MM.1S (cell line): ENCODE results near the gene POU5F1.
A peak's percentile ranks its signal among the peaks of the same experiment; 100 is the strongest.
"Not testable (repeated sequence)": the region's sequence is repeated elsewhere in the genome, so short reads cannot be mapped to it uniquely, and the experiment has no call there.

Experiments used
- DNase-seq: peaks from one replicate; pipeline ENCODE4 v3.0.0-alpha.2; 2015
- H2AFZ ChIP-seq: fragments of 300-600 bp; sonication (generic); 2 replicates; pipeline ENCODE4 v1.6.0; 2016; ENCODE audit warnings: antibody characterized with exemption, low read length
- H3F3A ChIP-seq: fragments of 300-600 bp; sonication (generic); 2 replicates; pipeline ENCODE4 v1.6.1; 2016; ENCODE audit warnings: mild to moderate bottlenecking, antibody characterized with exemption, low read length, moderate library complexity, mixed read lengths; ENCODE audit not compliant: insufficient read depth
- H3K27ac ChIP-seq: fragments of 300-600 bp; sonication (generic); 2 replicates; pipeline ENCODE4 v1.5.1; 2016; ENCODE audit warnings: mild to moderate bottlenecking, low read length
- H3K27me3 ChIP-seq: fragments of 300-600 bp; sonication (generic); replicated peaks from 2 replicates; pipeline ENCODE4 v1.6.0; 2016; ENCODE audit warnings: low read length; ENCODE audit not compliant: insufficient read depth
- H3K36me3 ChIP-seq: fragments of 300-600 bp; sonication (generic); replicated peaks from 2 replicates; pipeline ENCODE4 v1.6.1; 2016; ENCODE audit warnings: mild to moderate bottlenecking, low read length, mixed read lengths; ENCODE audit not compliant: insufficient read depth
- H3K4me1 ChIP-seq: fragments of 300-600 bp; sonication (generic); 2 replicates; pipeline ENCODE4 v1.6.1; 2016; ENCODE audit warnings: low read length, mixed read lengths
- H3K4me2 ChIP-seq: fragments of 300-600 bp; sonication (generic); 2 replicates; pipeline ENCODE4 v1.6.0; 2016; ENCODE audit warnings: low read depth, low read length
- H3K4me3 ChIP-seq: fragments of 300-600 bp; sonication (generic); 2 replicates; pipeline ENCODE4 v1.5.1; 2016; ENCODE audit warnings: low read length, mixed read lengths
- H3K79me2 ChIP-seq: fragments of 300-600 bp; sonication (generic); 2 replicates; pipeline ENCODE4 v1.6.1; 2016; ENCODE audit warnings: mixed run types, low read length, mixed read lengths
- H3K9ac ChIP-seq: fragments of 300-600 bp; sonication (generic); 2 replicates; pipeline ENCODE4 v1.6.1; 2016; ENCODE audit warnings: low read length, mixed read lengths
- H3K9me2 ChIP-seq: fragments of 300-600 bp; sonication (generic); replicated peaks from 2 replicates; pipeline ENCODE4 v1.6.1; 2016; ENCODE audit warnings: mild to moderate bottlenecking, low read length, mixed read lengths; ENCODE audit not compliant: insufficient read depth
- H3K9me3 ChIP-seq: fragments of 300-600 bp; sonication (generic); replicated peaks from 2 replicates; pipeline ENCODE4 v1.6.1; 2016; ENCODE audit warnings: mild to moderate bottlenecking, low read length, mixed read lengths; ENCODE audit not compliant: insufficient read depth
- H4K20me1 ChIP-seq: fragments of 300-600 bp; sonication (generic); 2 replicates; pipeline ENCODE4 v1.6.1; 2016; ENCODE audit warnings: mild to moderate bottlenecking, low read length, moderate library complexity, mixed read lengths; ENCODE audit not compliant: insufficient read depth
- CTCF ChIP-seq: fragments of 300-600 bp; sonication (generic); IDR thresholded peaks from 2 replicates; pipeline ENCODE4 v1.5.1; 2016; ENCODE audit warnings: antibody characterized with exemption, low read length, mixed read lengths
- EZH2 ChIP-seq: fragments of 300-600 bp; sonication (generic); optimal IDR thresholded peaks from 2 replicates; pipeline ENCODE3; 2017; ENCODE audit warnings: low read depth, mild to moderate bottlenecking, antibody characterized with exemption, low read length, mixed read lengths
- EZH2phosphoT487 ChIP-seq: fragments of 300-600 bp; sonication (generic); IDR thresholded peaks from 2 replicates; pipeline ENCODE4 v1.6.1; 2018; ENCODE audit warnings: antibody characterized with exemption, low read length

Gene POU5F1

GRCh38 chr6:31168606-31169005, 1.9 kb downstream of the POU5F1 start:
- Histone ChIP-seq H3K9ac (no peak overlapping the region), H3K4me2 (no peak overlapping the region), H3K4me1 (peaks cover 13% of the 10 kb centered on the region), H2AFZ (no peak overlapping the region), H3K36me3 (no peaks in the 10 kb centered on the region), H3K27me3 (no peaks in the 10 kb centered on the region), H3K79me2 (no peaks in the 10 kb centered on the region), H3K9me3 (no peaks in the 10 kb centered on the region), H3F3A (peaks cover 3% of the 10 kb centered on the region), H3K27ac (no peak overlapping the region), H3K9me2 (no peaks in the 10 kb centered on the region), H3K4me3 (no peak overlapping the region), H4K20me1 (no peaks in the 10 kb centered on the region)
- TF ChIP-seq EZH2 = no peak
- TF ChIP-seq EZH2phosphoT487 = no peak
- TF ChIP-seq CTCF = no peak
- no peak for DNase-seq

GRCh38 chr6:31165986-31166385, 4.5 kb downstream of the POU5F1 start:
- no peaks in the 10 kb centered on the region; the same call in 1 of the 2 replicates for H4K20me1 ChIP-seq
- no peak for DNase-seq
- H3K4me1 ChIP-seq = peaks cover 35% of the 10 kb centered on the region
- H3K79me2 ChIP-seq = peaks cover 15% of the 10 kb centered on the region
- H3K27ac ChIP-seq = no peak overlapping the region
- TF ChIP-seq EZH2 (no peak), EZH2phosphoT487 (no peak), CTCF (no peak)
- H3K27me3 ChIP-seq = no peaks in the 10 kb centered on the region
- no peak overlapping the region for H3K4me3 ChIP-seq
- H3F3A ChIP-seq = peaks cover 3% of the 10 kb centered on the region
- no peak overlapping the region for H2AFZ ChIP-seq
- no peak overlapping the region for H3K4me2 ChIP-seq
- no peaks in the 10 kb centered on the region for H3K9me3 ChIP-seq
- no peak overlapping the region for H3K9ac ChIP-seq
- H3K9me2 ChIP-seq = no peaks in the 10 kb centered on the region
- H3K36me3 ChIP-seq = no peaks in the 10 kb centered on the region

- not testable (repeated sequence) for H3K36me3 ChIP-seq, H3K9me2 ChIP-seq, H3K27me3 ChIP-seq, H3K9me3 ChIP-seq, H3K9ac ChIP-seq, H3K4me3 ChIP-seq, H4K20me1 ChIP-seq, H2AFZ ChIP-seq, H3F3A ChIP-seq
- Histone ChIP-seq H3K4me2 (peak overlapping the region; percentile 49; the same call in 1 of the 2 replicates), H3K27ac (peak overlapping the region; percentile 36; the same call in 1 of the 2 replicates), H3K79me2 (peaks cover 22% of the 10 kb centered on the region), H3K4me1 (peaks cover 35% of the 10 kb centered on the region)
- peak; percentile 54 for DNase-seq
Observed at GRCh38 chr6:31165064-31165832, 5.2 kb downstream of the POU5F1 start.

- H3K27me3 ChIP-seq, H3K9me2 ChIP-seq, H3K9ac ChIP-seq, H2AFZ ChIP-seq, H3K9me3 ChIP-seq, H4K20me1 ChIP-seq, H3K4me3 ChIP-seq, H3K36me3 ChIP-seq, H3F3A ChIP-seq: not testable (repeated sequence)
- DNase-seq = peak; percentile 13
- H3K79me2 ChIP-seq = peaks cover 29% of the 10 kb centered on the region
- H3K27ac ChIP-seq = peak overlapping the region; percentile 36; the same call in 1 of the 2 replicates
- H3K4me1 ChIP-seq = peaks cover 40% of the 10 kb centered on the region
- peak overlapping the region; percentile 49; the same call in 1 of the 2 replicates for H3K4me2 ChIP-seq
Observed at GRCh38 chr6:31164475-31165063, 5.9 kb downstream of the POU5F1 start.
